Fibroblast of lung (primary cell): Measurements from ENCODE around the gene MT1B.

Experiments
- CTCF ChIP-seq, 2 donors: IDR thresholded peaks in 1 of 2; conservative IDR thresholded peaks in 1 of 2; 1 replicate in 1 of 2; 2 replicates in 1 of 2; pipeline ENCODE4 v1.5.1; 2011 to 2012; ENCODE audit warnings: low read length in 2 of 2, control low read depth in 1 of 2, inconsistent platforms in 1 of 2, low read depth in 1 of 2, mild to moderate bottlenecking in 1 of 2
- EZH2 ChIP-seq: IDR thresholded peaks from 2 replicates; pipeline ENCODE4 v1.5.1; 2012; ENCODE audit warnings: low read length, control low read depth, mild to moderate bottlenecking; ENCODE audit errors: missing control alignments

- no peak for TF ChIP-seq CTCF (conservative IDR thresholded peaks at IDR 0.05 in 1 of 2, IDR thresholded peaks at IDR 0.05 in 1 of 2; ENCODE audit: low read depth in 1 of 2, low read length in 2 of 2)
- TF ChIP-seq EZH2: no peak
Measured at GRCh38 chr16:56617212-56618085, 34.2 kb upstream of the MT1B start.
